Activated T-cell treated with anti-CD3 and anti-CD28 coated beads, Interleukin-2, amount 50 U/mL, for 48 hours (primary cell): ENCODE data around the gene ZIC2.

Source experiments
- DNase-seq, 2 experiments: peaks; one replicate each; pipeline ENCODE4 v3.0.0-alpha.2; 2020

The ZIC2 gene

GRCh38 chr13:99987154-99988019 is 5.8 kb downstream of the ZIC2 start:
- no peak for DNase-seq

DNA sequence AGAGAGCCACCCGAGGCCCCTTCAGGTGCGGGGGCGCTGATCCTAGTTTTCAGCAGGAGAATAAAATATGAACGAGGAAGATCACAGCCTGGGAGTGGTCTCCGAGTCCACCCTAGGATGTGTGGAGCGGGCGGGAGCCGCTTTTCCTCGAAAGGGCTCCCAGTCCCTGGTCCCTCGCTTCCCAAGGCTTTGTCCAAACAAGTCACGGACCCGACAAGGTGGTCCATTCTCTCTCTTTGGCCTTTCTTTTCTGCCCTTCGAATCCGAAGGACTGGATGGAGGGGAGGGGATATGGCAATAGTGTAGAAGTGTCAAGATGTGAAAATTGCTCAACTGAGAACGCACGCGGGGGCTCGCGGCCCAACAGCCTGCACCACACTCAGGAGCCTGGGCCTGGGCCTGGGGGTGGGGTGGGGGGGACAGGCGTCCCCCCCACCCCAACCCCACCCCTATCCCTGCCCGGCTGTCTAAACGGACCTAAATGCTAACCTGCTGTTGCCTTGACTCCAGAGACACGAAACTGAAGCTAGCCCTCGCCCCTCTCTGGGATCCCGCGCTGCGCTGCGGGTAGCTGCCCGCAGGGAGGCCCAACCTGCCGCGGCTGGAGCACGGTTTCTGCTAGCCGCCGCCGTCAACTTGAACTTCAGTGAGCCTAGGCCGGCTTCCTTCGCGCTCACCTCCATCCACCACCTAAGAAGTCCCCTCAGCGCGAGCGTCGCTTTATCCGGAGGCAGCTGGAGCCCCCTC is 7.1 kb downstream of the ZIC2 start:
- DNase-seq = no peak

- DNase-seq = peak in 1 of 2 experiments; percentile 29
These were observed 7.9 kb downstream of the ZIC2 start for GRCh38 chr13:99989276-99990125.

GRCh38 chr13:99990126-99990977 is 8.8 kb downstream of the ZIC2 start:
- DNase-seq = peak; percentile 31 to 32

GRCh38 chr13:99991013-99991827 is 9.6 kb downstream of the ZIC2 start:
- peak in 1 of 2 experiments; percentile 20 for DNase-seq

DNA sequence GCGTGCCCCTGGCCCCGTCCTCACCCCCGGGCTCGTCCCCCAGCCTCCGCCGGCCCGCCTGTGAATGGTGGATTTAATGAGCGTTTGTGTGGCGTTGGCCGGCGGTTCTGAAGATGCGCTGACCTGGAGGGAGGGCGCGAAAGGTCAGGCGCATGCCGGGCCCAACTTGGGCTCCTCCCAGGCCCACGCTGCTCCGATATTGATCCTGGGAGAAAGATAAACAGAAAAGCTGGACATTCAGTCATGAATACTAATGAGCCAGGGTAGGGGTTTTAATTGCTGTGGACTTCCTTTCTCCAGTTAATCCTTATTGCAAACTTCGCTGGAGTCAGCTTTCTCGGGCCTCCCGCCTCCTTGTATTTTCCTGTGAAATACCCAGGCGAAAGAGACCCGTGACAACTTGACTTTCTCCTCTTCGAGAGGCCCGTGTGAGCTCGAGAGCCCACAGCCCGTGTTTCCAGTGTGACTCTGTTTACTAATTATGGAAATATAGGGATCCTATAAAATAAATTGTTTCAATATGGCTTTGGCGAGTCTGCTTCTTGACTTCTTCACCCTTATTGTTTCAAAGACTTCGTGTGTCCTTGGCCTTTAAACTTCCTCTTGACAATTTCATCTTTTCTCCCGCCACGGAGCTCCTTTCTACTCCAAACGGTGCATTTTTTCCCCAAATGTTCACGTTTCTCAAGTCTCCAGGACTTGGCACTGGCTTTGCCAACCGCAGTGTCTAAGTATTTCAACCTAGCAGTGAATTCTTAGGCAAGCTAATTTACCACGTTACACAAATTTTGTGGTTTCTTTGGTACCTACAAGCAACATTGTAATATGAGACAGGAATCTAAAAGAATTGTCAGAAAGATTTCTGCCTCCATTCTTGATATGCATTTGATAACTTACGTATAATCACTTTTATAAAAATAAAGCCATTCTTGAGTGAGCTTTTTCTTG is 10.5 kb downstream of the ZIC2 start:
- DNase-seq = no peak

GRCh38 chr13:99992949-99993351 is 11.4 kb downstream of the ZIC2 start:
- DNase-seq = no peak

DNA sequence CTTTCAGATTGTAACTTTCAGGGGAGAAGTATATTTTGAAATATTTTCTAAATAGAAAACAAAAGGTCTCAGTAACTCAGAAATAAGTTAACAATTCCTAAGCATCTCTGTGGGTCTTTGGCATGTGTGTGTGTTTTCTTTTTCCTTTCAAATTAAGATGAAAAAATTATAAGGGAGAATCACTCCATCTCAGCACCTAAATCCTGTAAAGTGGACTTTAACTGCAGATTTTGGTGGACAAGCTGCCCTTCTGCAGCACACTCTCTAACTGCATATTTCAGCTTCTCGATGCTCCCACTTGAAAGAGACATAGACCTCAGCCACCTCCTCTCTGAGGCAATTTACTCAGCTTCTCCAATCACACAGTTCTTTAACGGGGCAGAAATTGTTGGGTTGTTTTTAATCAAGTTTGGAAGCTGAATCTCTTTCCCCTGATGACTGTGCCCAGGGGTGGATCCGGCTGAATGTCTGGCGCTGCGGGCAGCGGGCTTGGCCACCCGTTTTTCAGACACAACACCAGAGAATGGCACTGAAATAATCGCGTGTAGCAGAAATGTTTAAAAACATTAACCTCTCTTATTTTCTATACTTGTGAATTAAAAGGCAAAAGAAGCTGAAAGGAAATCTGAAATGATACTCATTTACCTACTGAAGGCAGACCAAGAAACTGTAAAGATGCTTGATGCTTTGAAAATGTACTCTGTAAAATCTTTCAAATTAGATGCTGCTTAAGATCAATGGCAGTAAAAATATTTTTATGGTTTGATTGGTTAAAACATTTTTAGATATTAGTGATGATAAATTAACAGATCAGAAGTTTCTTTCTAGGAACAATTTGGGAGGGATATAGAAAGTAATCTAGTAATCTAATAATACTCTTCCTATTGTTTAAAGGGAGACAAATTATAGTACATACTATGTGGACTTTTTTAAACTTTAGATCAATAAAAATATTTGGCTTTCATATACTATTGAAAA is 12.4 kb downstream of the ZIC2 start:
- no peak for DNase-seq

- no peak for DNase-seq
These were observed 13.0 kb downstream of the ZIC2 start for GRCh38 chr13:99994638-99995020.

DNA sequence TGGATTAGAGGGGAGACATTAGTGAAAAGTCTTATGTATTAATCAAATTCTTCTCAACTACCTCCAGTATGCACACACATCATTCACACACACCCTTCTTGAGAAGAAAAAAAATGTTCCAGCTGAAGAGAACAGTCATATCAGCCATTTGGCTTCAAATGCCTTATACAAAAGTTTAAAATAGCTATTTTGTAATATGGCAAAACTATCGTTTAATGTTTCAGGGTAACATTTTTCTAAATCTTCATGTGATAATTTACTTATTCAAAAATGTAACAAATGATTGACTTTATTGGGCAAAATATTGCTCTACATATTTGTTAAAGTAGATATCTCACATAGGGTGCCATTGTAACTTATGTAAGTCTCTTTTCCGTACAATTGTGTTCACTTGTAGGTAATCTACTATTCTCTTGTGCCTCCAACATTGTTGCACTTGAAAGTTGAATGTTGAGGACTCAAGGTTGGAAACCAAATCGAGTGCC is 13.6 kb downstream of the ZIC2 start:
- DNase-seq = no peak

DNA sequence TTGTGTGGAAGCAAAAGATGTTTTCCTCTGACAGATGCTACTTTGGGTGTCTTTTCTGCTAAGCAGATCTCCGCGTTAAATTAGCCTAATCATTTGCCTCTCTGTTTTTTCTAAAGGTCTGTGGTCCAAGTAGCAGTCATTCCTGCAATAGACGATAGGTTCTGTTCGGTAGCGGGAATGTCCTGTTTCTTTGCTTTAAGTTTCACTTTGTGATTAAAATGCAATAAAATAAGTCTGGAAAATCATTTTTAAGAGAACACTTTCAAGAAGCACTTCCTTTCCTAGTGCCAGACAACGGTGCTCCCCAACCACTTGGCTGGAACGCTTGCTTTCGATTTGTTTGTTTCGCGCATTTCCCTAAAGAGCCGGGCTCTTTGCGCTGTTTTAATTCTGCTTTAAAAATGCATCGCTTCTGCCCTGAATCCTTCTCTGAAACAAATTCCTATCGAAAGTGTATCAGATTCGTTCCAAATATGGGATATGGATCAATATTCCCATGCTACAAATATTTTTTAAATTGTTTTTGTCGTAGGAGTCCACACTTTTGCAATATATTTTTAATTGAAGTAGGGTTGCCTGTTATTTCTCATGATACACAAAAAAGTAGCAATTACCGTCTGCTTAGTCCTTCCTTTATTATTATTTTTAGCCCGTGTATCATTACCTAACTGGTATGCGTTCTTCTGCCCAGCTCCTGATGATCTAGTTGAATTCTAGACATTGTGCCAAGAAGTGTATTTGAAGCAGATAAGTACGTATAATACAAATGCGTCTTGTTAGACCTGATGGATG is 14.2 kb downstream of the ZIC2 start:
- no peak for DNase-seq

- DNase-seq = no peak
These were observed 14.9 kb downstream of the ZIC2 start for GRCh38 chr13:99996381-99996973.

- no peak for DNase-seq
These were observed 16.2 kb downstream of the ZIC2 start for GRCh38 chr13:99997702-99998214.

- no peak for DNase-seq
These were observed 16.7 kb downstream of the ZIC2 start for GRCh38 chr13:99998261-99998660.

GRCh38 chr13:100014621-100015020 is 33.0 kb downstream of the ZIC2 start:
- DNase-seq = no peak

DNA sequence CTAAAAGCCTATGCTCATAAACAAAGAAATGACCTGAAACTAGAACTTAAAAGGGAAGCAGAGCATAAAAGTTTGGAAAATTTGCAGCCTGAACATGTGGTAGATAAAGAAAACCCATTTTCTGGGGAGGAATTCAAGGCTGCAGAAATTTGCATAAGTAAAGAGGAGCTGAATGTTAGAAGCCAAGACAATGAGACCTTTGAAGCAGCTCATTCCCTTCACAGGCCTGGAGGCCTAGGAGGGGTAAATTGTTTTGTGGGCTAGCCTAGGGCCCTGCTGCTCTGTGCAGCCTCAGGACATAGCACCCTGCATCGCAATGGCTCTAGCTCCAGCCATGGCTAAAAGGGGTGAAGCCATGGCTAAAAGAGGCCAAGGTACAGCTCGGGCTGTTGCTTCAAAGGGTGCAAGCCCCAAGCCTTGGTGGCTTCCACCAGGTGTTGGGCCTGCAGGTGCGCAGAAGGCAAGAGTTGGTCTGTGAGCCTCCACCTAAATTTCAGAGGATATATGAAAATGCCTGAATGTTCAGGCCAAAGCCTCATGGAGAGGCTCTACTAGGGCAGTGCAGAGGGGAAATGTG is 38.3 kb downstream of the ZIC2 start:
- no peak for DNase-seq

- no peak for DNase-seq
These were observed 41.2 kb downstream of the ZIC2 start for GRCh38 chr13:100022798-100023197.
